ENCODE data around the gene CCL24.

DNA sequence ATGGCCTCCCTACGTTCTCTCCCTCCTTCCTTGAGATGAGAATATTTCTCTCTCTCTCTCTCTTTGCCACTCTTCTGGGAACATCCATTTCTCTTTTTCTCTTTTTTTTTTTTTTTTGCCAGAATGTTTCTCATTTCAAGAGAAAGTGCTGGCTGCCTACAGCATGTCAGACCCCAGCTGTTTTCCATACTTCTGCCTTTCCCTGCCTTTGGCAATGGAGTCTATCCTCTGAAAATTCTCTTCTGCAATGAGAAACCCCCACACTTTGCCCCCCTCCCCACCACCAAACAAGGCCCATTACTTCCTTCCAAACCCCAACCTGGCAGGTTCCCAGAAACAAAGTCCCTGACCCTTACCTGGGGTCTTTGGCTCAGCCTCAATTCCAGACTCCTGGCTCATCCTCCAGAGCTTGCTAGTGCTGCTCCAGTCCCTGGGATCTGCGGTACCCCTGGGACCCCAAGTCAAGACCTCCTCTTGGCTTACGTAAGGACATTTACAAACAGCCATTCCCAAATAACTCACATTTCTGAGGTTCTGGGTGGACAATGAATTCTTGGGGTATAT is 24.2 kb downstream of the CCL24 start:
- TF ChIP-seq, protein P1, sequence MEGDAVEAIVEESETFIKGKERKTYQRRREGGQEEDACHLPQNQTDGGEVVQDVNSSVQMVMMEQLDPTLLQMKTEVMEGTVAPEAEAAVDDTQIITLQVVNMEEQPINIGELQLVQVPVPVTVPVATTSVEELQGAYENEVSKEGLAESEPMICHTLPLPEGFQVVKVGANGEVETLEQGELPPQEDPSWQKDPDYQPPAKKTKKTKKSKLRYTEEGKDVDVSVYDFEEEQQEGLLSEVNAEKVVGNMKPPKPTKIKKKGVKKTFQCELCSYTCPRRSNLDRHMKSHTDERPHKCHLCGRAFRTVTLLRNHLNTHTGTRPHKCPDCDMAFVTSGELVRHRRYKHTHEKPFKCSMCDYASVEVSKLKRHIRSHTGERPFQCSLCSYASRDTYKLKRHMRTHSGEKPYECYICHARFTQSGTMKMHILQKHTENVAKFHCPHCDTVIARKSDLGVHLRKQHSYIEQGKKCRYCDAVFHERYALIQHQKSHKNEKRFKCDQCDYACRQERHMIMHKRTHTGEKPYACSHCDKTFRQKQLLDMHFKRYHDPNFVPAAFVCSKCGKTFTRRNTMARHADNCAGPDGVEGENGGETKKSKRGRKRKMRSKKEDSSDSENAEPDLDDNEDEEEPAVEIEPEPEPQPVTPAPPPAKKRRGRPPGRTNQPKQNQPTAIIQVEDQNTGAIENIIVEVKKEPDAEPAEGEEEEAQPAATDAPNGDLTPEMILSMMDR (IDR thresholded peaks at IDR 0.05): no peak
- TF ChIP-seq POLR2A (IDR thresholded peaks at IDR 0.05): no peak

Data from uterus (tissue), 2 donors.